GM18511 (cell line): ENCODE results near the gene ZNF341.
A peak's percentile ranks its signal among the peaks of the same experiment; 100 is the strongest.
"Not testable (repeated sequence)": the region's sequence is repeated elsewhere in the genome, so short reads cannot be mapped to it uniquely, and the experiment has no call there.

Source experiments
- ATAC-seq: cut with Tn5 transposase; IDR thresholded peaks from one replicate; pipeline ENCODE4 v1.9.1; 2021; ENCODE audit warnings: mild to moderate bottlenecking, moderate library complexity; ENCODE audit not compliant: unreplicated experiment

ZNF341 gene

GRCh38 chr20:33731693-33732165 lies at the start of gene ZNF341:
TSS of gene ZNF341 (plus strand) at chr20:33731996. CDS start at chr20:33732022, 26 bp downstream.
- ATAC-seq: peak; percentile 68

DNA sequence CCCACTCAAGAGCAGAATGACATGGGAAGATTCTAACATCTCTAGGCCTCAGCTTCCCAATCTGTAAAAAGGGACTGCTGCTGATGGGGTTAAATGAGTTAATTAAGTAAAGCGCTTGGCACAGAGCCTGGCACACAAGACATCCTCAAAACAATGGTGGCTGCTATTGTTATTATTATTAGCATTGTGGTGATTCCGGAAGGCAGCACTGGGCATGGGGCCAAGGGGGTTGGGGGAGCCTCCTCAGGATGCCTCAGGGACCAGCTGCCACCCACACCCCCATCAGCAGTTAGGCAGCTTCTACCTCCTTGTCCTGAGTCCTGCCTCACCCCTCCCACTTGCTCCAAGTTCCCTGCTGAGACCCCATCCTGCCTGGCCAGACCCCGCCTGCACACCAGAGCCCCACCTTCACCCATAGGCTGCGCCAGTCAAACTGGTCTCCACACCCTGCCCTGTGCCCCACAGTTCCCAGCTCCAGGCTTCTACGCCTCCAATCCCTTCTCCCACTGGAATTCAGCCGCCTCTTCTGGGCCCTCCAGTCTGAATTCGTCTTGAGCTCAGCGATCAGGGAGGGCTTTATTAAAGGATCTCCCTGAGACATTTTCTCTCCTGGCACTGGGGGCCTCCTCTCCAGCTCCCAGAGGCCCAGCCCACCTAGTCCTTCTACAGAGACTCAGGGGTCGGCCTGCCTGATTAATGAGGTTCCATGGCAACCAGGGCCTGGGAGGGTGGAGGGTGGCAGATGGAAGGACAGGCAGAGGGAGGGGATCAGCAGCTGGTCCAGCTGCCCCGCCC lies 47.1 kb upstream of the ZNF341 start:
- no peak for ATAC-seq

GRCh38 chr20:33685328-33686099 lies 46.3 kb upstream of the ZNF341 start:
- ATAC-seq: peak; percentile 42

DNA sequence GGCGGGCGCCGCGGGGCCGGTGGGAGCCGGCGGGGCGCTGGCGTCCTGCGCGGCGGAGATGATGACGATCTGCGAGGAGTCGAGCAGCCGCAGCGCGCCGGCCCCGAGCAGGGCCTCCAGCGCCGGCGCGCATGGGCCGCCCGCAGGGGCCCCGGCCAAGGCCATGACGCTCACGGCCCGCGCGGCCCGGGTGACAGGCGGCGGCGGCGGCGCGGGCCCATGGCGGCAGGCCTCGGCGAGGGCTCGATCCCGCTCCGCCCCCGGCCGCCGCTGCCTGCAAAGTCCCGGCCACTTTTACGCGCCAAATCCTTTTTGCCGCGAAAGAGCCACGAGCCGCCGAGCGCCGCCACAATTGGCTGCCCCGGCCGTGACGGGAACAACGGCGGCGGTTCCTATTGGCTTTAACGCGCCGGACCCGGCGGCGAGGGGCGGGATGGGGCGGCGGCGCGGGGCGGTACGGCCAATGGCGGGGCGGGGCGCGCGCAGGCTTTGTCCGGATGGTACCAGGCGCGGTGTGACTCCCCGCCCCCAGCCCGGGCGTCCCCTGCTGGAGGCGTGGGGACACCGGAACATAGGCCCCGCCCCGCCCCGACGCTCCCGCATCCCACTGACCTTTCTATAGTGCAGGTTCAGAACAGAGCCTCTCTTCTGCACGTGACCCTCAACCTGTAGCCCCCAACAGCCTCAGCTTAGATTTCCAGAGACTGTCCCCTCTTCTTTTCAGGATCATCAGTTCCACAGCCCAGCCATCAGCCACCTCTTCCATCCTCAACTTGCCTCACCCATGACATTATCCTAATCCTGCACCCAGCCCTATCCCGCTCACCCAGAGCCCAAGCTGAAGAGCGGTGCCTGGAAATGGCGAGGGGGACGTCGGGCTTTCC lies 45.5 kb upstream of the ZNF341 start, which contains the start of gene E2F1:
TSS of gene E2F1 (minus strand) at position 286 of the 884 bp plus-strand sequence. CDS start at position 165, 121 bp downstream.
- ATAC-seq: peak; percentile 89

DNA sequence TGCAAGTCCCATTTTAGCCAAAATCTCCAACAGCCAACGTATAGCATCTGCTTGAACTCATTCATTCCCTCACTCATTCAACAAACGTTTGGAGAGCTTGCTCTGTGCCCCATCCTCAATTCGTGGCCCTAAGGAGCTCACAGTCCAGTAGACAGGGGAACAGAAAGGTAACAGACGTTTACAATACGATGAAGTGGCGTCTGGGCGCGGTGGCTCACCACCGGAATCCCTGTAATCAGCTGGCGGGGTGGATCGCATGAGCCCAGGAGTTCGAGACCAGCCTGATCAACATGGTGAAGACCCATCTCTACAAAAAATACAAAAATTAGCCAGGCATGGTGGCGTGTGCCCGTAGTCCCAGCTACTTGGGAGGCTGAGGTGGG lies 44.8 kb upstream of the ZNF341 start:
- ATAC-seq: no peak

DNA sequence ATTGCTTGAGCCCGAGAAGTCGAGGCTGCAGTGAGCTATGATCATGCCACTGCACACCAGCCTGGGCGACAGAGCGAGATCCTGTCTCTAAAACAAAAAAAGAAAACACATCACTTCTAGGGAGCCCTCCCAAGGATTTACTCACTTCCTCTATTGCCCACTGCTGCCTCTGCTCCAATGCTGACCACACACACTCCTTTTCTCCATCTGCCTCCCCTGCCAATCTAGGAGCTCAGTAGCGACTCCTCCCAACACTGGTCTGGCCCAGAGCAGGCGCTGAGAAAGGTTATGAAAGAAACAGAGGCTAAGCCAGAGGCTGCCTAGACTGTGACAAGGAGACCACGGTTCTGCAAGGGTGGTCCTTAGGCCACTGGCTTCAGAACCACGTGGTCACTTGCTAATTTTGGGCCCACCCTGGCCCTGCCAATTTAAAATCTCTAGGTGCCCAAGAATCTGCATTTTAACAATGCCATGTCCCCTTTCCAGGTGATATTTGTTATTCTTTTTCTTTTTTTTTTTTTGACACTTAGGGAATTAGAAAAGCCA lies 44.4 kb upstream of the ZNF341 start:
- no peak for ATAC-seq

GRCh38 chr20:33687993-33688937 lies 43.5 kb upstream of the ZNF341 start:
- ATAC-seq: no peak

- no peak for ATAC-seq
Measured at GRCh38 chr20:33688938-33689424, 42.8 kb upstream of the ZNF341 start.

DNA sequence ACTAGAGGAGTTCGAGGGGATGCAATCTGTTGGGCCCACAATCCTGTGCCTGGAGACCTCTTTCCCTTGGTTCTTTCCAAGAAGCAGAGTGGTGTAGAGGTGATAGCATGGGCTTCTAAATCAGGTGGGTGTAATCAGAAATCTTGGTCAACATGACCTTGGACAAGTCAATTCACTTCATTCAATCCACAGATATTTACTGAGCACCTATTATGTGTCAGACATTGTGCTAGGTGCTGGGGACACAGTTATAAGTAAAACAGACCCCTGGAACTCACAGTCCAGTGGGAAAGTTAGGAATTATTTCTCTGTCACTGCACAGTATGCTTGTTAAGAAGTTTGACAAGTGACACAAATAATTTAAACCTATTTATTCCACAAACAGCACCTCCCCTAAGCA lies 42.3 kb upstream of the ZNF341 start:
- ATAC-seq: no peak

GRCh38 chr20:33689973-33690372 lies 41.8 kb upstream of the ZNF341 start:
- ATAC-seq: no peak

- no peak for ATAC-seq
Measured at GRCh38 chr20:33693289-33693688, 38.5 kb upstream of the ZNF341 start.

DNA sequence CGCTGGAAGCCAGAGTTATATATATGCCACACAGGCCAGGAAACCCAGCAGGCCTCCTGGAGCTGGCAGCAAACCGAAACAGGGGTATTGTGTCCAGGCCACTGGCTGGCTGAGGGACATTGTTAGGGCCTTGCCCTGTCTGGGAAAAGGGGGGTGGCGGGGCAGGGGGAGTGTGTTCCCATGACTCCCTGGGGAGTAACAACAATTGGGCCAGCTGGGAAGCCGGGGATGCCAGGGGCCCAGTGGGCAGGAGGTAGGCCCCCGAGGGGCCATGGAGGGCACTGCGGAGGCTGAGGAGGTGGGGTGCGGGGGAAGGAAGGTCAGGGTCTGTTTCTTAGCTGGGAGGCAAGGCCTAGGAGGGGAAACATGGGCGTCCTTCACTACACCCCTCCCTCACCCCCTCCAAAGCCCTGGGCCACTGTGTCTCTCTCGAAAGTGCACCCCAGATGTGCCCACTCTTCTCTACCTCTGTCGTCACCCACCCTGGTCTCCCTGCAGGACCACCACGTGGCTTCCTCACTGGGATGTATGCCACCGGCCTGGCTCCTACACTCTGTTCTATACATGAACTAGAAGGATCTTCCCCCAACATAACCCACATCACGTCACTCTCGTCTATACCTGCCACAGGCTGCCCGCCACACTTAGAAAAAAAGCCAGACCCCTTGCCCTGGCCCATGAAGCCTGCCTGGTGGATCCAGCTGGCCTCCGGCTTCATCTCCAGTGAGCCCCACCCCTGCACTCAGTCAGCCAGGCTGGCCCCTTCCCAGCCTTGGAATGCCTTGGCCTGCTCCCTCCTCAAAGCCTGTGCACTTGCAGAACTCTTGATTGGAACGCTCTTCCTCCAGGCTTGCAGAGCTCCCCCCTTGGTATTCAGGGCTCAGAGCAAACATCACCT lies 37.8 kb upstream of the ZNF341 start:
- no peak for ATAC-seq

- no peak for ATAC-seq
Measured at GRCh38 chr20:33694639-33695012, 37.2 kb upstream of the ZNF341 start.

- ATAC-seq: no peak
Measured at GRCh38 chr20:33696448-33696847, 35.3 kb upstream of the ZNF341 start.

DNA sequence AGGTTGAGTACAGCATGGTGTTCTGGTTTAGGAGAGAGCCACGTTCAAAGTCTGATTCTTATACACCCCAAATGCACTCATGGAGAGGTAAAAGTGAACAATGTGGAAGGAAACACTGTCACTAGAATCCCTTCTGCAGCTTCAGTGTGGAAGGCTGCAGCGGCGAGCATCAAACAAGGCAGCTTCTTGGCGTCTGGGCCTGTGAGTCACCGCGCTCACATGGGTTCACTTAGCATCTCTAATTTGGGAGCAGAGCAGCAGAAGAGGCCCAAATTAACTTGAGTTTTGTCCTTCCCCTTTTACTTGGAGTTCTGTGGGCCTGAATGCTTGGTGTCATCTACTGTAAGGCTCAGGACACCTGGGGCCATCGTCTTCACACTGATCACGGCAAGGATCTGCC lies 34.7 kb upstream of the ZNF341 start:
- ATAC-seq: no peak

GRCh38 chr20:33698966-33699365 lies 32.8 kb upstream of the ZNF341 start:
- not testable (repeated sequence) for ATAC-seq

DNA sequence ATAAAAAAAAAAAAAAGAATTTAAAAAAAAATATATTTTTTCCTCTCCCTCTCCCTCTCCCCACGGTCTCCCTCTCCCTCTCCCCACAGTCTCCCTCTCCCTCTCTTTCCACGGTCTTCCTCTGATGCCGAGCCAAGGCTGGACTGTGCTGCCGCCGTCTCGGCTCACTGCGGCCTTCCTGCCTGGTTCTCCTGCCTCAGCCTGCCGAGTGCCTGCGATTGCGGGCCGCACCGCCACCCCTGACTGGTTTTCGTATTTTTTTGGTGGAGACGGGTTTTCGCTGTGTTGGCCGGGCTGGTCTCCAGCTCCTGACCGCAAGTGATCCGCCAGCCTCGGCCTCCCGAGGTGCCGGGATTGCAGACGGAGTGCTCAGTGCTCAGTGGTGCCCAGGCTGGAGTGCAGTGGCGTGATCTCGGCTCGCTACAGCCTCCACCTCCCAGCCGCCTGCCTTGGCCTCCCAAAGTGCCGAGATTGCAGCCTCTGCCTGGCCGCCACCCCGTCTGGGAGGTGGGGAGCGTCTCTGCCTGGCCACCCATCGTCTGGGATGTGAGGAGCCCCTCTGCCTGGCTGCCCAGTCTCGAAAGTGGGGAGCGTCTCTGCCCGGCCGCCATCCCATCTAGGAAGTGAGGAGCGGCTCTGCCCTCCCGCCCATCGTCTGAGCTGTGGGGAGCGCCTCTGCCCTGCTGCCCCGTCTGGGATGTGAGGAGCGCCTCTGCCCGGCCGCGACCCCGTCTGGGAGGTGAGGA lies 30.9 kb upstream of the ZNF341 start:
- not testable (repeated sequence) for ATAC-seq
